ENCODE results near the gene SIDT2. TPM values are rescaled to one million over a fixed set of nuclear protein-coding genes. Genes with fewer than 3 reads are reported as not detected.
"Not testable (repeated sequence)": the region's sequence is repeated elsewhere in the genome, so short reads cannot be mapped to it uniquely, and the experiment has no call there.

Gene SIDT2
- total and polyA plus RNA-seq, 2 donors (not counting 3 experiments of a cell fraction or from before 2014, with no cell fraction given) = 28.7 to 34.5 TPM

- no peak for TF ChIP-seq MAX (IDR thresholded peaks at IDR 0.05; ENCODE audit: insufficient read depth, insufficient read length)
- dilution Hi-C loops (cut with MboI; ENCODE audit: extremely low pct_ligation_motif_present, low sequenced_read_pairs) (no loop called here), intact Hi-C loops (cut with micrococcal nuclease) (loop anchor here (5.0 kb wide), 1 partner anchor 73 kb away; no protein-coding TSS in a partner anchor)
- no peak for FAIRE-seq
- Histone ChIP-seq H2AFZ (ENCODE audit: low read depth, low read length) (no peak overlapping the region), H3K27ac (ENCODE audit: insufficient read depth, low read depth, low read length) (no peak overlapping the region), H3K36me3 (ENCODE audit: control insufficient read depth in 2 of 2, extremely low read depth in 1 of 2, insufficient read depth in 2 of 2, low read length in 2 of 2) (peaks cover 0 to 4% of the 10 kb centered on the region in 2 experiments), H3K9me1 (replicated peaks; ENCODE audit: control insufficient read depth, extremely low read depth, insufficient read depth, low read length) (no peaks in the 10 kb centered on the region), H3K27me3 (ENCODE audit: control insufficient read depth in 2 of 2, insufficient read depth in 2 of 2, low read length in 2 of 2) (no peaks in the 10 kb centered on the region), H3K9me3 (replicated peaks; ENCODE audit: control insufficient read depth, insufficient read depth, low read length) (no peaks in the 10 kb centered on the region), H3K79me2 (ENCODE audit: control insufficient read depth, insufficient read depth, low read length) (no peaks in the 10 kb centered on the region), H3K9ac (replicated peaks; ENCODE audit: extremely low read depth, insufficient read depth, low read length) (no peak overlapping the region), H3K4me3 (replicated peaks in 1 of 3; ENCODE audit: insufficient read depth in 1 of 3, low read depth in 1 of 3, low read length in 3 of 3) (no peak overlapping the region), H4K20me1 (replicated peaks; ENCODE audit: control insufficient read depth, extremely low read depth, insufficient read depth, low read length) (no peaks in the 10 kb centered on the region), H3K4me2 (ENCODE audit: insufficient read depth, low read length) (no peak overlapping the region), H3K4me1 (ENCODE audit: control insufficient read depth, extremely low read depth, insufficient read depth, low read length) (no peaks in the 10 kb centered on the region)
- BruUV-seq (replicated peaks) = TSS peak; percentile 41
- POLR2A ChIA-PET = no interaction called here
- CTCF ChIA-PET = no interaction called here
- DNase-seq (ENCODE audit: low read depth, low spot score) = no peak
Observed at GRCh38 chr11:117205211-117205818, 26.8 kb downstream of the SIDT2 start.

- H3K27me3 ChIP-seq (ENCODE audit: control insufficient read depth in 2 of 2, insufficient read depth in 2 of 2, low read length in 2 of 2); H3K36me3 ChIP-seq (ENCODE audit: control insufficient read depth in 2 of 2, extremely low read depth in 1 of 2, insufficient read depth in 2 of 2, low read length in 2 of 2); H2AFZ ChIP-seq (ENCODE audit: low read depth, low read length); H3K9ac ChIP-seq (replicated peaks; ENCODE audit: extremely low read depth, insufficient read depth, low read length); dilution Hi-C loops (cut with MboI; ENCODE audit: extremely low pct_ligation_motif_present, low sequenced_read_pairs); CTCF ChIA-PET; DNase-seq (ENCODE audit: low read depth, low spot score); H3K4me2 ChIP-seq (ENCODE audit: insufficient read depth, low read length); H3K9me1 ChIP-seq (replicated peaks; ENCODE audit: control insufficient read depth, extremely low read depth, insufficient read depth, low read length); POLR2A ChIA-PET; FAIRE-seq; BruUV-seq (replicated peaks); H3K9me3 ChIP-seq (replicated peaks; ENCODE audit: control insufficient read depth, insufficient read depth, low read length); H3K4me3 ChIP-seq (replicated peaks in 1 of 3; ENCODE audit: insufficient read depth in 1 of 3, low read depth in 1 of 3, low read length in 3 of 3); H4K20me1 ChIP-seq (replicated peaks; ENCODE audit: control insufficient read depth, extremely low read depth, insufficient read depth, low read length); H3K79me2 ChIP-seq (ENCODE audit: control insufficient read depth, insufficient read depth, low read length); H3K4me1 ChIP-seq (ENCODE audit: control insufficient read depth, extremely low read depth, insufficient read depth, low read length); H3K27ac ChIP-seq (ENCODE audit: insufficient read depth, low read depth, low read length): not testable (repeated sequence)
- intact Hi-C loops (cut with micrococcal nuclease) = loop anchor here (5.0 kb wide), 1 partner anchor 74 kb away; no protein-coding TSS in a partner anchor
Observed at GRCh38 chr11:117206111-117206510, 27.6 kb downstream of the SIDT2 start.

- CTCF ChIA-PET; dilution Hi-C loops (cut with MboI; ENCODE audit: extremely low pct_ligation_motif_present, low sequenced_read_pairs); H3K79me2 ChIP-seq (ENCODE audit: control insufficient read depth, insufficient read depth, low read length); H3K9me1 ChIP-seq (replicated peaks; ENCODE audit: control insufficient read depth, extremely low read depth, insufficient read depth, low read length); H3K9me3 ChIP-seq (replicated peaks; ENCODE audit: control insufficient read depth, insufficient read depth, low read length); POLR2A ChIA-PET; H3K36me3 ChIP-seq (ENCODE audit: control insufficient read depth in 2 of 2, extremely low read depth in 1 of 2, insufficient read depth in 2 of 2, low read length in 2 of 2); H3K9ac ChIP-seq (replicated peaks; ENCODE audit: extremely low read depth, insufficient read depth, low read length); H2AFZ ChIP-seq (ENCODE audit: low read depth, low read length); BruUV-seq (replicated peaks); H3K4me3 ChIP-seq (replicated peaks in 1 of 3; ENCODE audit: insufficient read depth in 1 of 3, low read depth in 1 of 3, low read length in 3 of 3); H3K4me2 ChIP-seq (ENCODE audit: insufficient read depth, low read length); DNase-seq (ENCODE audit: low read depth, low spot score); H3K4me1 ChIP-seq (ENCODE audit: control insufficient read depth, extremely low read depth, insufficient read depth, low read length); H3K27me3 ChIP-seq (ENCODE audit: control insufficient read depth in 2 of 2, insufficient read depth in 2 of 2, low read length in 2 of 2); H4K20me1 ChIP-seq (replicated peaks; ENCODE audit: control insufficient read depth, extremely low read depth, insufficient read depth, low read length); H3K27ac ChIP-seq (ENCODE audit: insufficient read depth, low read depth, low read length): not testable (repeated sequence)
- FAIRE-seq = peak; percentile 98
- intact Hi-C loops (cut with micrococcal nuclease) = loop anchor here (5.0 kb wide), 1 partner anchor 75 kb away; no protein-coding TSS in a partner anchor
Observed at GRCh38 chr11:117206859-117207258, 28.3 kb downstream of the SIDT2 start.

- not testable (repeated sequence) for FAIRE-seq; H3K4me1 ChIP-seq (ENCODE audit: control insufficient read depth, extremely low read depth, insufficient read depth, low read length); BruUV-seq (replicated peaks)
Observed at GRCh38 chr11:117207481-117207880, 28.9 kb downstream of the SIDT2 start.

More at GRCh38 chr11:117207481-117207880, 28.9 kb downstream of the SIDT2 start:
- H2AFZ ChIP-seq (ENCODE audit: low read depth, low read length); H3K9me3 ChIP-seq (replicated peaks; ENCODE audit: control insufficient read depth, insufficient read depth, low read length); H3K4me3 ChIP-seq (replicated peaks in 1 of 3; ENCODE audit: insufficient read depth in 1 of 3, low read depth in 1 of 3, low read length in 3 of 3); H3K4me2 ChIP-seq (ENCODE audit: insufficient read depth, low read length); H3K36me3 ChIP-seq (ENCODE audit: control insufficient read depth in 2 of 2, extremely low read depth in 1 of 2, insufficient read depth in 2 of 2, low read length in 2 of 2); DNase-seq (ENCODE audit: low read depth, low spot score); H4K20me1 ChIP-seq (replicated peaks; ENCODE audit: control insufficient read depth, extremely low read depth, insufficient read depth, low read length); H3K27me3 ChIP-seq (ENCODE audit: control insufficient read depth in 2 of 2, insufficient read depth in 2 of 2, low read length in 2 of 2); H3K9ac ChIP-seq (replicated peaks; ENCODE audit: extremely low read depth, insufficient read depth, low read length); CTCF ChIA-PET; dilution Hi-C loops (cut with MboI; ENCODE audit: extremely low pct_ligation_motif_present, low sequenced_read_pairs); H3K27ac ChIP-seq (ENCODE audit: insufficient read depth, low read depth, low read length); H3K9me1 ChIP-seq (replicated peaks; ENCODE audit: control insufficient read depth, extremely low read depth, insufficient read depth, low read length); POLR2A ChIA-PET; H3K79me2 ChIP-seq (ENCODE audit: control insufficient read depth, insufficient read depth, low read length): not testable (repeated sequence)
- intact Hi-C loops (cut with micrococcal nuclease) = loop anchor here (5.0 kb wide), 1 partner anchor 75 kb away; no protein-coding TSS in a partner anchor

All from endothelial cell of umbilical vein (primary cell).